HL-60/S4 (cell line): ENCODE data around the gene SPRR1A.

Source experiments
- in situ Hi-C: fragments of 300-500 bp; cut with MboI; formaldehyde crosslinking; loops from 2 replicates; pipeline ENCODE4 v1.14.3; 2022; ENCODE audit warnings: low sequenced_read_pairs

Gene SPRR1A

GRCh38 chr1:152983743-152984142 lies at the start of gene SPRR1A:
Gene SPRR1A (plus strand): TSS chr1:152984081. CDS start chr1:152985231, 1,150 bp downstream.
- in situ Hi-C loops: no loop called here

GRCh38 chr1:152940614-152941013 lies 43.3 kb upstream of the SPRR1A start:
- in situ Hi-C loops: no loop called here

- in situ Hi-C loops: no loop called here
Measured at GRCh38 chr1:152941037-152941711, 42.7 kb upstream of the SPRR1A start.

- in situ Hi-C loops: no loop called here
Measured at GRCh38 chr1:152942161-152942560, 41.7 kb upstream of the SPRR1A start.

- in situ Hi-C loops: no loop called here
Measured at GRCh38 chr1:152946248-152946647, 37.6 kb upstream of the SPRR1A start.

- in situ Hi-C loops: no loop called here
Measured at GRCh38 chr1:152946651-152947256, 37.1 kb upstream of the SPRR1A start, which contains the start of gene SPRR5. Gene SPRR5 (plus strand): TSS chr1:152947206. CDS start chr1:152948555, 1,349 bp downstream.

GRCh38 chr1:152951711-152952110 lies 32.2 kb upstream of the SPRR1A start:
- in situ Hi-C loops: no loop called here

GRCh38 chr1:152953761-152954160 lies 30.1 kb upstream of the SPRR1A start:
- in situ Hi-C loops: no loop called here

GRCh38 chr1:152954436-152954835 lies 29.4 kb upstream of the SPRR1A start:
- in situ Hi-C loops: no loop called here

GRCh38 chr1:152957561-152957960 lies 26.3 kb upstream of the SPRR1A start:
- in situ Hi-C loops: no loop called here

GRCh38 chr1:152959273-152959672 lies 24.6 kb upstream of the SPRR1A start:
- in situ Hi-C loops: no loop called here

GRCh38 chr1:152959801-152960451 lies 24.0 kb upstream of the SPRR1A start:
- in situ Hi-C loops: no loop called here

GRCh38 chr1:152960452-152961044 lies 23.3 kb upstream of the SPRR1A start:
- in situ Hi-C loops: no loop called here

- in situ Hi-C loops: no loop called here
Measured at GRCh38 chr1:152961226-152961891, 22.5 kb upstream of the SPRR1A start.

GRCh38 chr1:152962876-152963415 lies 20.9 kb upstream of the SPRR1A start:
- in situ Hi-C loops: no loop called here

- in situ Hi-C loops: no loop called here
Measured at GRCh38 chr1:152964536-152964935, 19.3 kb upstream of the SPRR1A start.

- in situ Hi-C loops: no loop called here
Measured at GRCh38 chr1:152965853-152966252, 18.0 kb upstream of the SPRR1A start.

- in situ Hi-C loops: no loop called here
Measured at GRCh38 chr1:152967201-152967600, 16.7 kb upstream of the SPRR1A start.

GRCh38 chr1:152968248-152968647 lies 15.6 kb upstream of the SPRR1A start:
- in situ Hi-C loops: no loop called here

GRCh38 chr1:152969036-152969435 lies 14.8 kb upstream of the SPRR1A start:
- in situ Hi-C loops: no loop called here

- in situ Hi-C loops: no loop called here
Measured at GRCh38 chr1:152970495-152970894, 13.4 kb upstream of the SPRR1A start, which contains the start of gene SPRR4. Gene SPRR4 (plus strand): TSS chr1:152970648. CDS start chr1:152971891, 1,243 bp downstream.
